Measurements from ENCODE around the gene NPHP4.

NPHP4 gene

GRCh38 chr1:5909576-5910275, 82.5 kb downstream of the NPHP4 start:
- H3K9me3 Mint-ChIP-seq: no peaks in the 10 kb centered on the region
- H3K4me1 Mint-ChIP-seq: peaks cover 8% of the 10 kb centered on the region
- peaks cover 3% of the 10 kb centered on the region for H3K27me3 Mint-ChIP-seq (ENCODE audit: low read depth)
- H3K4me3 Mint-ChIP-seq: no peak overlapping the region
- no peaks in the 10 kb centered on the region for H3K36me3 Mint-ChIP-seq (ENCODE audit: low read depth)
- TF ChIP-seq, protein P1, sequence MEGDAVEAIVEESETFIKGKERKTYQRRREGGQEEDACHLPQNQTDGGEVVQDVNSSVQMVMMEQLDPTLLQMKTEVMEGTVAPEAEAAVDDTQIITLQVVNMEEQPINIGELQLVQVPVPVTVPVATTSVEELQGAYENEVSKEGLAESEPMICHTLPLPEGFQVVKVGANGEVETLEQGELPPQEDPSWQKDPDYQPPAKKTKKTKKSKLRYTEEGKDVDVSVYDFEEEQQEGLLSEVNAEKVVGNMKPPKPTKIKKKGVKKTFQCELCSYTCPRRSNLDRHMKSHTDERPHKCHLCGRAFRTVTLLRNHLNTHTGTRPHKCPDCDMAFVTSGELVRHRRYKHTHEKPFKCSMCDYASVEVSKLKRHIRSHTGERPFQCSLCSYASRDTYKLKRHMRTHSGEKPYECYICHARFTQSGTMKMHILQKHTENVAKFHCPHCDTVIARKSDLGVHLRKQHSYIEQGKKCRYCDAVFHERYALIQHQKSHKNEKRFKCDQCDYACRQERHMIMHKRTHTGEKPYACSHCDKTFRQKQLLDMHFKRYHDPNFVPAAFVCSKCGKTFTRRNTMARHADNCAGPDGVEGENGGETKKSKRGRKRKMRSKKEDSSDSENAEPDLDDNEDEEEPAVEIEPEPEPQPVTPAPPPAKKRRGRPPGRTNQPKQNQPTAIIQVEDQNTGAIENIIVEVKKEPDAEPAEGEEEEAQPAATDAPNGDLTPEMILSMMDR (IDR thresholded peaks at IDR 0.05; ENCODE audit: unreplicated experiment in 3 of 3): no peak
- H3K27ac Mint-ChIP-seq: no peak overlapping the region

- TF ChIP-seq, protein P1 (IDR thresholded peaks at IDR 0.05; ENCODE audit: unreplicated experiment in 3 of 3): no peak
- no peak overlapping the region for H3K4me3 Mint-ChIP-seq
- peaks cover 5% of the 10 kb centered on the region for H3K4me1 Mint-ChIP-seq
- H3K36me3 Mint-ChIP-seq (ENCODE audit: low read depth): peaks cover 8% of the 10 kb centered on the region
- H3K9me3 Mint-ChIP-seq: no peaks in the 10 kb centered on the region
- peaks cover 3% of the 10 kb centered on the region for H3K27me3 Mint-ChIP-seq (ENCODE audit: low read depth)
- H3K27ac Mint-ChIP-seq: no peak overlapping the region
Measured at GRCh38 chr1:5908461-5909375, 83.5 kb downstream of the NPHP4 start.

GRCh38 chr1:5907966-5908365, 84.3 kb downstream of the NPHP4 start:
- H3K4me1 Mint-ChIP-seq: no peaks in the 10 kb centered on the region
- H3K36me3 Mint-ChIP-seq (ENCODE audit: low read depth): peaks cover 14% of the 10 kb centered on the region
- TF ChIP-seq, protein P1 (IDR thresholded peaks at IDR 0.05; ENCODE audit: unreplicated experiment in 3 of 3): no peak
- no peaks in the 10 kb centered on the region for H3K9me3 Mint-ChIP-seq
- H3K27ac Mint-ChIP-seq: no peak overlapping the region
- H3K4me3 Mint-ChIP-seq: no peak overlapping the region
- H3K27me3 Mint-ChIP-seq (ENCODE audit: low read depth): peaks cover 3% of the 10 kb centered on the region

DNA sequence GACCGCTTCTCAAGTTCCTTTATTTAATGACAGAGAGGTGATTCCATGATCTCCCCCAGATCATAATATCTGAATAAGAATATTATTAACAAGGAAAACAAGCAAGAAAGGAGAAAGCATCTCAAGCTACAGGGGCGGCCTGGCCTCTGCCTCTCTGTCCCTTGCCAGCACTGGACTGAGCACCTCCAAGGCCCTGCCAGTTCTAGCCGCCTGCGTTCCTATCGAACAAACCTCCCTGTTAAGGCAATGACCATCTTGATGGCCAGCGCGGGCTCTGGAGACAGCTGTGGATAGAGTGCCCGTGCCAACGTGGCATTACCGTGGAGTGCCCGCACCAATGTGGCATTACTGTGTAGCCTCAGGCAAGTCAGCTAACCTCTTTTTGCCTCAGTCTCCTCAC, 84.8 kb downstream of the NPHP4 start:
- no peak overlapping the region for H3K27ac Mint-ChIP-seq
- H3K4me3 Mint-ChIP-seq: no peak overlapping the region
- TF ChIP-seq, protein P1 (IDR thresholded peaks at IDR 0.05; ENCODE audit: unreplicated experiment in 3 of 3): no peak
- H3K9me3 Mint-ChIP-seq: no peaks in the 10 kb centered on the region
- no peaks in the 10 kb centered on the region for H3K4me1 Mint-ChIP-seq
- H3K27me3 Mint-ChIP-seq (ENCODE audit: low read depth): no peaks in the 10 kb centered on the region
- H3K36me3 Mint-ChIP-seq (ENCODE audit: low read depth): peaks cover 17% of the 10 kb centered on the region

- Mint-ChIP-seq H3K4me1 (no peaks in the 10 kb centered on the region), H3K9me3 (no peaks in the 10 kb centered on the region), H3K27me3 (ENCODE audit: low read depth) (no peaks in the 10 kb centered on the region), H3K27ac (no peak overlapping the region), H3K4me3 (no peak overlapping the region), H3K36me3 (ENCODE audit: low read depth) (peaks cover 21% of the 10 kb centered on the region)
- TF ChIP-seq, protein P1 (IDR thresholded peaks at IDR 0.05; ENCODE audit: unreplicated experiment in 3 of 3): no peak
Measured at GRCh38 chr1:5906966-5907365, 85.3 kb downstream of the NPHP4 start.

All from nephron (organoid).